ENCODE data around the gene RHCE. TPM values are rescaled to one million over a fixed set of nuclear protein-coding genes. Genes with fewer than 3 reads are reported as not detected.
"Not testable (repeated sequence)": the region's sequence is repeated elsewhere in the genome, so short reads cannot be mapped to it uniquely, and the experiment has no call there.

RHCE gene
- total and polyA plus RNA-seq, 8 donors: 0.23 to 0.90 (median 0.49) TPM

- Histone ChIP-seq H3K4me3 (no peak overlapping the region), H3K27ac (no peak overlapping the region), H3K36me3 (peaks cover 0 to 13% (median 0%) of the 10 kb centered on the region in 3 donors), H3K27me3 (no peaks in the 10 kb centered on the region), H3K9me3 (no peaks in the 10 kb centered on the region), H3K4me1 (peaks cover 6 to 28% (median 24%) of the 10 kb centered on the region in 3 donors)
- no peak for ATAC-seq
- intact Hi-C loops (cut with DNase I): no loop called here
- 40 to 44% methylated on average over 1 of the region's 1 CpG for WGBS, 2 donors
- FAIRE-seq: no peak
- DNase-seq: no peak
- TF ChIP-seq, protein P1, sequence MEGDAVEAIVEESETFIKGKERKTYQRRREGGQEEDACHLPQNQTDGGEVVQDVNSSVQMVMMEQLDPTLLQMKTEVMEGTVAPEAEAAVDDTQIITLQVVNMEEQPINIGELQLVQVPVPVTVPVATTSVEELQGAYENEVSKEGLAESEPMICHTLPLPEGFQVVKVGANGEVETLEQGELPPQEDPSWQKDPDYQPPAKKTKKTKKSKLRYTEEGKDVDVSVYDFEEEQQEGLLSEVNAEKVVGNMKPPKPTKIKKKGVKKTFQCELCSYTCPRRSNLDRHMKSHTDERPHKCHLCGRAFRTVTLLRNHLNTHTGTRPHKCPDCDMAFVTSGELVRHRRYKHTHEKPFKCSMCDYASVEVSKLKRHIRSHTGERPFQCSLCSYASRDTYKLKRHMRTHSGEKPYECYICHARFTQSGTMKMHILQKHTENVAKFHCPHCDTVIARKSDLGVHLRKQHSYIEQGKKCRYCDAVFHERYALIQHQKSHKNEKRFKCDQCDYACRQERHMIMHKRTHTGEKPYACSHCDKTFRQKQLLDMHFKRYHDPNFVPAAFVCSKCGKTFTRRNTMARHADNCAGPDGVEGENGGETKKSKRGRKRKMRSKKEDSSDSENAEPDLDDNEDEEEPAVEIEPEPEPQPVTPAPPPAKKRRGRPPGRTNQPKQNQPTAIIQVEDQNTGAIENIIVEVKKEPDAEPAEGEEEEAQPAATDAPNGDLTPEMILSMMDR (IDR thresholded peaks at IDR 0.05): no peak
Measured at GRCh38 chr1:25342846-25343245, 77.8 kb downstream of the RHCE start.

DNA sequence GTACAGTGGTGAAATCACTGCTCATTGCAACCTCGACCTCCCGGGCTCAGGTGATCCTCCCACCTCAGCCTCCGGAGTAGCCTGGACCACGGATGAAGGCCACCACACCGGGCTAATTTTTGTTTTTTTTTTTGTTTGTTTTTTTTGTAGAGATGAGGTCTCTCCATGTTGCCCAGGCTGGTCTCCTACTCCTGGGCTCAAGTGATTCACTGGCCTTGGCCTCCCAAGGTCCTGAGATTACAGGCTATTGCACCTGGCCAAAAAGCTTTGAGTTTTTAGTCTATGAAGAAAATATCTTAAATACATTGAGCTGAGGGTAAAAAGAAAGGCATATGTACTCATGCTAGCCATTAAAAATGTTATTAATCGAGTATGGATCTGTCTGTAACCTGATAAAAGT lies 78.9 kb downstream of the RHCE start:
- FAIRE-seq: no peak

GRCh38 chr1:25338986-25339385 lies 81.6 kb downstream of the RHCE start:
- TF ChIP-seq, protein P1 (IDR thresholded peaks at IDR 0.05): no peak
- intact Hi-C loops (cut with DNase I): no loop called here
- no peak for FAIRE-seq
- Histone ChIP-seq H3K27ac (peak overlapping the region in 3 of 4 donors; percentile 85 to 95 (median 88)), H3K4me3 (peak overlapping the region; percentile 62 to 85 (median 76)), H3K9me3 (no peaks in the 10 kb centered on the region), H3K27me3 (no peaks in the 10 kb centered on the region), H3K36me3 (peaks cover 0 to 3% (median 0%) of the 10 kb centered on the region in 3 donors), H3K4me1 (peaks cover 6 to 28% (median 24%) of the 10 kb centered on the region in 3 donors)
- no peak for DNase-seq
- 0% methylated on average over 6 of the region's 6 CpGs for WGBS, 2 donors
- no peak for ATAC-seq

More for the DNA sequence above, 78.9 kb downstream of the RHCE start:
- no peak for ATAC-seq
- intact Hi-C loops (cut with DNase I): no loop called here
- Histone ChIP-seq H3K36me3 (peaks cover 0 to 13% (median 0%) of the 10 kb centered on the region in 3 donors), H3K4me1 (peaks cover 6 to 28% (median 24%) of the 10 kb centered on the region in 3 donors), H3K27ac (no peak overlapping the region), H3K27me3 (no peaks in the 10 kb centered on the region), H3K9me3 (no peaks in the 10 kb centered on the region), H3K4me3 (no peak overlapping the region)
- 61% methylated on average over 6 of the region's 6 CpGs for WGBS, 2 donors
- no peak for DNase-seq
- TF ChIP-seq, protein P1 (IDR thresholded peaks at IDR 0.05): no peak

DNA sequence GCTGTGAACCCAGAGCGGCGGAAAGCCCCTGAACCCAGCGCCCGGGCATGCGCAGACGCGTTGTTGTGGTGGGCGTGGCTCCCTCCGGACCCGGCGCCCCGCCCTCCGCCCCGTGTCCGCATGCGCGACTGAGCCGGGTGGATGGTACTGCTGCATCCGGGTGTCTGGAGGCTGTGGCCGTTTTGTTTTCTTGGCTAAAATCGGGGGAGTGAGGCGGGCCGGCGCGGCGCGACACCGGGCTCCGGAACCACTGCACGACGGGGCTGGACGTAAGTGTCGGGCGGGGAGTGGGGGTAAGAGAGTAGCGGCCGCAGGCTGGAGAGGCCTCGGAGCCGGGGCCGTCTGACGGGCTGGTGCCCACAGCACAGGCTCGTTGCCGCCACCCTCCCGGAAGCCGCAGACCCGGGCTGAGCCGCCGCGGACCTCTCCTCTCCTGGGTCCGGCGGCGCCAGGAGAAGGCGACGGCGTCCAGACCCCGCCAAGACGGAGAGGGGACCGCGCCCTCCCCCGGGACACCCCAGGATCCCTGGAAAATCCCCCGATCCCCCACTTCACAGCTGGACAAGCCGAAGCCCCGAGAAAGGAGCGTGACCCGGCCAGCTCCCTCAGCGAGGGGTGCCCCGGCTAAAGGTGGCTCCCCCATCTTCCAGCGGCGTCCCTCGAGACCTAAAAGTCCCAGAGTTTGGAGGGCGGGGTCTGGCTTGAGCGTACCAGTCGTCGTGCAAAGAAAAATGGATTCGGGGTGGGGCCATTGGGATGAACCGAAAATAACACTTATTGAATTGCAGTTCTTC lies 82.2 kb downstream of the RHCE start, which contains the start of gene TMEM50A:
TMEM50A (plus strand) TSS at position 147 of the 794 bp plus-strand sequence. CDS start 2,153 bp downstream, outside the sequence.
- FAIRE-seq: peak; percentile 83
- DNase-seq: peak; percentile 85 to 95 (median 90)
- H3K27ac ChIP-seq: peak within 1 kb of the TSS; percentile 85 to 95 (median 88)
- TF ChIP-seq, protein P1 (IDR thresholded peaks at IDR 0.05): no peak
- WGBS, 2 donors: 0% methylated on average over 57 to 70 of the region's 75 CpGs
- H3K27me3 ChIP-seq: no peaks in the 10 kb centered on the region
- H3K4me3 ChIP-seq: peak within 1 kb of the TSS; percentile 62 to 85 (median 76)
- peak; percentile 90 to 98 (median 94) for ATAC-seq
- H3K9me3 ChIP-seq: no peaks in the 10 kb centered on the region
- intact Hi-C loops (cut with DNase I): no loop called here
- H3K4me1 ChIP-seq: peaks cover 6 to 28% (median 24%) of the 10 kb centered on the region in 3 donors
- peaks cover 0 to 3% (median 0%) of the 10 kb centered on the region in 3 donors for H3K36me3 ChIP-seq

DNA sequence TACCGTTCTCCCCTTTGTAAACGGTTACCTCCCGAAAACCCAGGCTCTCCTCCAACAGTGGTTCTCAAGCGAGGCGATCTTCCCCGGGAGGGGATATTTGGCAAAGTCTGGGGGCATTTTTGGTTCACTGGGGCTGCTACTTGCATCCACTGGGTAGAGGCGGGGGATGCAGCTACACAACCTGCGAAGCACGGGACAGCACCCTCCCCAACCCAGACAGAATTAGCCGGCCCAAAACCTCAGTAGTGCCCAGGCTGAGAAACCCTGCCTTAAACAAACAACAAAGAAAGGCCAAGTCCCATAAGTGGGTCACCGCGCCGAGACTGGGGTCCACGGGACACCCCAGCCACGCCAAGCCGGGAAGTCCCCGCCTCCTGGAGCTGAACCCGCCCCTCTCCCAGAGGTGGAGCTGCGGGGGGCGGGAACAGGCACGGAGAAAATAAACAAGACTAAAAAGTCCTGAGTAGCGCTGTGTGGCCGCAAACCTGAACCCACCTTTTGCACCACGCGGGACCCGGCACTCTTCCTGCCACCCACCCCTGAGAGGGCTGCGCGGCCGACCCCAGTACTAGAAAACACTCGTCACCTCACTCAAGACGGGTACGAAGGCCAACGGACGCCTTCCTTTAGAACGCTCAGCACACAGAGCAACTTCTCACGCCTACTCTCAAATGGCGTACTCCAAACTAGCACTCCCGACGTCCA lies 83.0 kb downstream of the RHCE start:
- Histone ChIP-seq H3K4me1 (peaks cover 6 to 25% (median 24%) of the 10 kb centered on the region in 3 donors), H3K27ac (peak overlapping the region; percentile 57 to 95 (median 86)), H3K4me3 (peak overlapping the region; percentile 62 to 85 (median 76))
- ATAC-seq (peak; percentile 75 to 88 (median 84)), DNase-seq (peak in 3 of 6 donors; percentile 27 to 61 (median 35))
- H3K9me3 ChIP-seq; H3K36me3 ChIP-seq; FAIRE-seq; H3K27me3 ChIP-seq; intact Hi-C loops (cut with DNase I): not testable (repeated sequence)
- 0% methylated on average over 12 to 23 of the region's 39 CpGs for WGBS, 2 donors

DNA sequence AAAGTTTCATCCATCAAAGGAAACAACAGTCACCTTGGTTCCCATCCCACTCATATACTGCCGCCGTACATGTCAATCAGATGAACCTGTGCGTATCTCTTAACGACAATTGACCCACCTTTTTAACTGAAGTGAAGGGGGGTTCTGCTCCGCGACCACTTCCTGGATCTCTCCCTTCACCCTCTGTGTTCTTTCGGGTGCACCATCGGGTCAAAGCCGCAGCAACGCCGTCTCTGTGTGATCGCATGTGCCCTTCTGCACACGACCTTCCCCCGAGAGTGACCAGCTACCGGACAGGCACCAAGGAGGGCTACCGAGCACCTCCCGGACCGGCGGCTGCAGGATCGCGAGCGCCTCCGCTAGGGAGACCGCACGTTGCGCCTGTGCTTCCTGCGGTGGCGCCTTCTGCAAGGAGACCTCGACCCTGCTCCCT lies 83.7 kb downstream of the RHCE start:
- ATAC-seq: peak; percentile 41 to 72 (median 66)
- intact Hi-C loops (cut with DNase I); H3K27me3 ChIP-seq; H3K9me3 ChIP-seq; FAIRE-seq; H3K36me3 ChIP-seq: not testable (repeated sequence)
- DNase-seq: peak in 5 of 6 donors; percentile 36 to 72 (median 44)
- WGBS, 2 donors: 0% methylated on average over 21 to 27 of the region's 29 CpGs
- H3K4me3 ChIP-seq: peak overlapping the region; percentile 30 to 61 (median 43)
- H3K27ac ChIP-seq: peak overlapping the region in 1 of 4 donors; percentile 22
- H3K4me1 ChIP-seq: peaks cover 0 to 23% (median 18%) of the 10 kb centered on the region in 3 donors

- H3K27ac ChIP-seq; FAIRE-seq; DNase-seq; H3K36me3 ChIP-seq; H3K4me3 ChIP-seq; H3K9me3 ChIP-seq; H3K27me3 ChIP-seq; H3K4me1 ChIP-seq; intact Hi-C loops (cut with DNase I): not testable (repeated sequence)
- peak in 2 of 4 donors; percentile 38 to 43 for ATAC-seq
- WGBS, 2 donors: 72 to 76% methylated on average over 5 of the region's 5 CpGs
Measured at GRCh38 chr1:25329950-25330349, 90.7 kb downstream of the RHCE start.

Measured in pancreas (tissue), 10 donors.